Left cardiac atrium (tissue), 4 donors: ENCODE results near the gene DGKB. TPM values are rescaled to one million over a fixed set of nuclear protein-coding genes. Genes with fewer than 3 reads are reported as not detected.

Source experiments
- ATAC-seq, 2 donors: fragments of 200-7000 bp; cut with Tn5 transposase; one replicate each; pipeline ENCODE4 v1.9.1; 2020; ENCODE audit warnings: mild to moderate bottlenecking in 2 of 2, moderate library complexity in 2 of 2
- DNase-seq: peaks from one replicate; pipeline ENCODE4 v3.0.0-alpha.2; 2020
- intact Hi-C, 2 donors: fragments of 100-400 bp; cut with DNase I; formaldehyde crosslinking; loops; one replicate each; pipeline versions ENCODE4 v1.14.1 to v1.15.1; 2022 to 2023
- total RNA-seq, 2 donors: library from RNA; stranded (reverse); fragmentation: NEBNext Ultra II Directional; extraction: Animal tissue kit (Norgen Biotek cat#: 25700); gene quantifications; one replicate each; pipeline ENCODE4 v1.2.1, GENCODE V29; 2021
- donor health status: DM: no; HTN: yes; CAD: no.
- donor health status: DM: no; HTN: yes; CAD: no; lungs with severe emphysema.
- donor health status: DM: yes; HTN: yes; CAD: no.
- donor health status: Dilated cardiomyopathy.

Gene DGKB
- total RNA-seq, 2 donors from 2014 or later = 0.38 to 1.9 TPM

DNA sequence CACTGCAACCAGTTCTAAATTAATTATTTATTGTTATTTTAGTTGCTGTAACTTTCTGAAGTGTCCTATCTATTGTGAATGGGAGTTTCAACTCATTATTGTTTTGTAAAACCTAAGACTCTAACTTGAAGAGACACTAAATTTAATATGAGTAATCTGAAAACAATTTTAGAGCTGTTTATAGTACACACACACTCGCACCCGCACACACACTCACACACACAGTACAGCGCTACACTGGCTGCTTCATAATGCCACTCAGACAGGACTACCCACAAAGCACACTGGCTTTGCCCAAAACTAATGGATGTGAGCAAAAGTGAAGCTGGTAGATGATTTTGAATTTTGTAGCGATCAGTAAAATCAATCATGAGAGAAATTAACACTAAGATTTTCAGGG, 674.2 kb downstream of the DGKB start:
- no peak for DNase-seq
- intact Hi-C loops = no loop called here
- no peak for ATAC-seq

DNA sequence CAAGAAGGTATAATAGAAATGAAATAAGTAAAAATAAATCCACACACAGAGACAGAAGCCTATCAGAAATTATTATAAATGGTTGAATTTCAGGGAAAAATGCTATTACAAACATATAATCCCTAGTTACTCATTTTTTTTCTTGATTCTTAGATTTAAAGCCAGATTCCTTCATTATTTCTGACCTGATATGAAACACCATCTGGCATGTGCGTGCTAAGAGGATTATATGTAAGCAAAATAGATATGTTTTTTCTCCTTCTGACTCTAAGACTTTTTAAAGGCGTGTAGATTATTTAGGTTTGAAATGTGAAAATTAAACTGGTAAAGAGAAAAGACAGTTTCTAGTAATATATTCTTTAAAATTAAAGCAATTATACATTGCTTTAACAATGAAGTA, 676.4 kb downstream of the DGKB start:
- DNase-seq = no peak
- ATAC-seq = no peak
- intact Hi-C loops = no loop called here

DNA sequence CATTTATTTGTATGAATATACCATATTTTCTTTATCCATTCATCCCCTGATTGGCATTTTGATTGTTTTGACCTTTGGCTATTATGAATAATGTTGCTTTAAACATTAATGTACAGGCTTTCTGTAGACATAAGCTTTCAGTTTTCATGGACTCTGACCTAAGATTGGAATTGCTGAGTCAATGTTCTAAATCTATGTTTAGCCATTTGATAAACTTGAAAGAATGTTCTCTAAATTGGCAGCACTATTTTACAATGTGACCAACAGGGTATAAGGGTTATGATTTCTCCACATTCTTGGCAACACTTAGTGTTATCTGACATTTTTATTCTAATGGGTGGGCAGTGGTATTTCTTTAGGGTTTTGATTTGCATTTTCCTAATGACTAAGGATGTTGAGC, 683.4 kb downstream of the DGKB start:
- no peak for DNase-seq
- intact Hi-C loops = no loop called here
- ATAC-seq = peak; percentile 40 to 70

DNA sequence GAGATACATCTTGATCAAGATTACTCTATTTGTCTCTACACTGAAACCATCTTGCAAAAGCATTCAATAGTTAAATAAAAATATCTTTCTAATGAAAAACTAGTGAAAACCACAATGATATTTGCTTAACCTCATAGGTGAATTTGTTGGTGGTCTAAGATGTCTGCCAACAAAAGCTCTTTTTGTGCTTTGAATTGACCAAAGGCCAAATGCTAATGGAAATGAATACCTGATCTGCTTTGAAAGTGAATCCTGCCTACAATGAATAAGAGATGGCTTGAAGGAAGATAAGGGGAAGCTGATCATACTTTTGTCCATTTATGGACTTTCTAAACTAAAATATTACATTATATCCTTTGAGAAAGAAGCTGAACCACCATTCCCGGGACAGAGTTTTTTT, 684.2 kb downstream of the DGKB start:
- DNase-seq (no peak), ATAC-seq (no peak)
- intact Hi-C loops = no loop called here

DNA sequence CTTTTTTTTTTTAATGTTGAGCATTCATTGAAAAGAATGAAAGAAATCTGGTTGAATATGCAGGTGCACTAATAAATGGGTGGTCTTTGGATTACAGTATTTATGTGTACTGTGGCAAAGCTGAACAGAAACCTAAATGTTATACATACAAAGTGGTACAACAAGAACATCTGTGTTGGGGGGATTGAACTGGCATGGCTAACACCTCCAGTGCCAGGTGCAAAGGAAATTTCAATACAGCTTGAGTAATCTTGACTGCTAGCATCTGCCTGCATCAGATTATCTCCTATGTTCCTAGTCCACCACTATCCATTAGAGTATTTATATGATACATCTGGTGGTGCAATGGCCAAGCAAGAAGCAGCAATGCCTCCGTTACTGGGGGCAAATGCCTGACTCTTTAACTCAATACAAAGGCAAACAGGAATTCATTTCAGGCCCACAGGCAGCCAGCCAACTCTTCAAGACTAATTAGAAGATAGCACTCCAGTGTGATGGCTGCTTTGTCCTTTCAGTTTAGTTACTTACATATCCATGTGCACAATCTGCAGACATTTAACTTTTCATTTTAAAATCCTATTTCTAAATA, 692.6 kb downstream of the DGKB start:
- intact Hi-C loops = no loop called here
- ATAC-seq (no peak), DNase-seq (no peak)

DNA sequence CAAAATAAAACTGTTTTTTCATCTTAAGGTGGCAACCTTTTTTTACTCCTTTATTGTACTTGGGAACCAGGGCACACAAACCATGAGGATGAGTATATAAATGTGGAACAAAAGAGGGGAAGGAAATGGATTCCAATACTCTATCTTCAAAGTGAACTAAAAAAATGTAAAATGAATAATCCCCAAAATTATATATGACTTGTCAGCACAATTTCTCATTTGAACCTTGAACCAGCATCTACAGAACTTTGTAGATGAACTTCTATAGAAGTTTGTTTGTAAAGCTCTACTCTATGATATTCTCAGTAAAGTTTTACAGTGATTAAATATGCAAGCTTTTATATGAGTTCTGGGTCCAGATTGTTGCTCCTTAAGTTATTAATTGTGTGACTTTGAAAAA, 694.8 kb downstream of the DGKB start:
- intact Hi-C loops = no loop called here
- ATAC-seq (no peak), DNase-seq (no peak)

DNA sequence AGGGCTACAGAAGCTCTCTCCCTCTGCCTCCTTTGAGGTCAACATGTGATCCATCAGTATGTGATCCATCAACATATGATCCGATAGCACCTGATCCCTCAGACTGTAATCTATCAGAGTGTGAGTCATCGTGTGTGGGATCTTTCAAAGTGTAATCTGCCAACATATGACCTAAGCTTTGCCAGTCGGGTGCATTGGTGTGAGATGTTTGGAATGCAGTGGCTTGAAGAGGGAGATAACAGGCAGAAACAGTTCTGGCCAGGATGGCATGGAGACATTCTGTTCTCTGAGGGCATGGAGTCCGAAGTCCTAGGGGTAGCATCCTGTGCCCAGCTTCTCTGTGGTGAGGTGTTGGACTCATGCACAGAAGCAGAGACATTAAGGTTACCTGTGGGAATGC, 695.4 kb downstream of the DGKB start:
- DNase-seq (peak; percentile 21), ATAC-seq (peak; percentile 92 to 98)
- intact Hi-C loops = no loop called here

DNA sequence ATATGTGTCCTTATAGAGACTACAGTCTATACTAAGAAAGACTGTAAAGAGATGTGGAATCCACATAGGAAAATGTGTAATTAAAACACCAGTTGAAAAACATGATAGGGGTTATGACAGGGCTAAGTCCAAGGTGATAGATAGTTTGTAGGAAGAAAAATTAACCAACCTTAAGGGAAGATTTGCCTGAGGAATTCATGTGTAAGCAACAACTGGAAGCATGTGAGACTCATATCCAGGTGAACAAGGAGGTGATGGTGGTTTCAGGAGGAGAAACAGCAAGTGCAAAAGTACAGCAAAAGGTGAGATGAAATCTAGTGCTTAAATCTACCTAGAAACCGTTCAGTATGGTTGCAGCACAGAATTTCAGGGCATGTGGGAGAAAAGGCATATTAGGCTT, 696.4 kb downstream of the DGKB start:
- no peak for DNase-seq
- no peak for ATAC-seq
- intact Hi-C loops = no loop called here

DNA sequence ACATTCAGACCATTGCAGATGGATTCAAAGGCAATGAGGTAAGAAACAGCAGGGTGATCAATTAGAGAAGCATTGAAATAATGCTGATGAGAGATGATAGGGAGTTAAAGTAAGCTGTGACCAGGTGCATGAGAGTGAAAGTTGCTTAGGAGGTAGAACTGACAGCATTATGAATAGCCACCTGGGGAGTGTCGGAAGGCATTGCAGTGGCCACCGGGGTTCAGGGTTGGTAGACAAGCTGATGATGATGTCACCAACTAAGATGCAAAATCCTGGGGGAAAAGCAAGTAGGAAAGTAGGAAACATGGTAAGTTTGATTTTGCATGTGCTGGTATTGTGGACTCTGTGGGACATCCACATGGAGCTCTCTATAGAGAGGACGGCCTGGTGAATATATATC, 701.2 kb downstream of the DGKB start:
- ATAC-seq (no peak), DNase-seq (no peak)
- intact Hi-C loops = no loop called here

DNA sequence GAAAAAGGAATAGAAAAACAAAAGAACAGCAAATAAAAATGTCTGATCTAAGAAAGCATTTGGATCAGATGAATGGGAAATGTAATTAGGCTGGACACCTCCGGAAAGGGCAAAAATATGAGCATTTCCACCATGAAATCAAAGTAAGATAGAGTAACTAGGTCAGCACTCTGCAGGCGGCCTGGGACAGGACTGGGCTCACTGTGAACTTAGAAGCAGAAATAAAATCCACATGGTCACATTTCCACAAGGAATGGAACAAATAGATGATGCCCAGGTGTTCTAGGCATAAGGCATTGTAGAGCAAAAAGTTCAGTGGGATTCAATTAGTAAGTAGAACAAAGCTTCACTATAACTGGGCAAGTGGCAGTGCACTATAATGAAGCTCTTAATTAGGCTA, 703.2 kb downstream of the DGKB start:
- DNase-seq (no peak), ATAC-seq (no peak)
- intact Hi-C loops = no loop called here

DNA sequence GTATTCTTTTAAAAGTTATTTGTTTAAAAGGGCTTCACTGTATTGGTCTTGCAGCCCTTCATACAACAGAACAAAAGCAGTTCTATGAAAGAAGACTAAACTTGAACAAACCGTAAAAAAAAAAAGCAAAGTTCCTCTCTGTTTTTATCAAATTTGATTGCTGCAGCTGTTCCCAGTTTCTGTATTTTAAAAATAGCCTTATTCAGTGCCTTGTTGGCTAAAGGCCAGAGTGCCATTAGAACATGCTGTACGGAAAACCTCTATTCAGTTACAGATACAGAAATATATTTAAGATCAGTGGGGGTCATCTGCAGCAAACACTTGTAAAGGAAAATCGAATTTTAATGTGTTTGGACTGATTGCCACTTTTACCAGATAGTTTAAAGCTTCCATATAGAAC, 705.3 kb downstream of the DGKB start:
- DNase-seq (no peak), ATAC-seq (peak; percentile 56 to 72)
- intact Hi-C loops = no loop called here

DNA sequence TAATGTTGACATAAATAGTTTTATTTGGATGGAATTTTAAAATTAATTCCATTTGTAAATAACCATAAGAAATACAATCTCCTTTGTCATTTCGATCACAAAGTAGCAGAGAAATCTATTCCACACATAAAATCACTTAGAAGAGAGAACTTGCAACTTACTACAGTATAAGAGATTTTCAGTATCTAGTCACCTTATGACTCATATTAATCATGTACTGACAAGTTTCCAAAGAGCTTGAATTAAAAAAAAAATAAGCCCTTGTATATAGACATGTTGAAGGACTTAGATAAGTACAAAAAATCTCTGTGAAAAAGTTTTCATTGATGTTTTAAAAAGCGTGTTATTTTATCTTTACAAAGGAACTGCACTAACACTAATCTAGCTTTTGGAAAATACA, 706.0 kb downstream of the DGKB start:
- intact Hi-C loops = no loop called here
- ATAC-seq (peak in 1 of 2 donors; percentile 63), DNase-seq (no peak)

DNA sequence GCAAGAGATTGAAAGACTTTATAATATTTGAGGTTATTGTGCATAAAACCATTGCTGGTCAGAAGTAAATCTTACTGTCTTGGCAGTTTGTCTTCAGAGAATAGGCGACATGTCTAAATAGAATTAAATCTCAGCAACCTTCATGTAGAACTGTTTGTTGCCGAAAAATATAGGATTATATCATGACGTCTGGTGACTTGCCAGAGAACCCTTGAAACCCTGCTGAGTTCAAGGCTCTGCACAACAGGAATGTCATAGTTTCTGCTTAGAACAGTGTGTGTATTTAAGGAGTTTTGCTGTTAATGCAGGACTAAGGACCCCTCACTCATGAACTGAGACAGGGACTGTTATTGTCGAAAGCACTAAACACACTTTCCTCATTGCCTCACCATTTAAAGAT, 706.7 kb downstream of the DGKB start:
- intact Hi-C loops = no loop called here
- no peak for DNase-seq
- ATAC-seq = no peak

DNA sequence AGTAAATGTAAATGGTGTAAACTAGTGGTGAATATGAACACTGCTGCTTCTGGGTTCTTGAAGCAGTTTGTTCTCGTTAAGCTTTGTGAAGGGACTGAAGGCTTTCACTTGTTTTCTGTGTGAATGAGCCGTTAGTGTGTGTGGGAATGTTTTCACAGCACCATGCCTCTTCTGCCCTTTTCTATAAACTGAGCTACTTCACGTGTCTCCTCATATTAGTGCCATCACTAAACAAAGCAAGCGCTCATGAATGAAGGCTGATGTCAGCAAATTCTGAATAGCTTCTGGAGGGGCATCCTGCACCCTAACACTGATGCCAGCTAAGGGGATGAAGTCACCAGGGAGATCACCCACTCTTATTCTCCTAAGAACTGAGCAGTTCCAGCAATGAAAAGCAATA, 707.5 kb downstream of the DGKB start:
- intact Hi-C loops = no loop called here
- DNase-seq (no peak), ATAC-seq (no peak)

DNA sequence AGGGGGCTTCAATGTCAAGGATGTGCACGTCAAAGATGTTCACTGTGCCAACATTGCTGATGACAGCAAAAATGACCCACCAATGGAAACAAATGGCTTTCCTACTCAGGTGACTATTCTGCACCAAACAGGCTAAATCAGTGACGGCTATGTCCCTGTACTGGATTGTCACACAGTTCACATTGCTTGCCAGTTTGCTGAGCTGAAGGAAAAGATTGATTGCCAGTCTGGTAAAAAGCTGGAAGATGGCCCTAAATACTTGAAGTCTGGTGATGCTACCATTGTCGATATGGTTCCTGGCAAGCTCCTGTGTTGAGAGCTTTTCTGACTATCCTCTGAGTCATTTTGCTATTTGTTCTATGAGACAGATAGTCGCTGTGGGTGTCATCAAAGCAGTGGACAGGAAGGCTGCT, 710.9 kb downstream of the DGKB start:
- intact Hi-C loops = no loop called here
- DNase-seq (no peak), ATAC-seq (peak; percentile 41 to 82)

DNA sequence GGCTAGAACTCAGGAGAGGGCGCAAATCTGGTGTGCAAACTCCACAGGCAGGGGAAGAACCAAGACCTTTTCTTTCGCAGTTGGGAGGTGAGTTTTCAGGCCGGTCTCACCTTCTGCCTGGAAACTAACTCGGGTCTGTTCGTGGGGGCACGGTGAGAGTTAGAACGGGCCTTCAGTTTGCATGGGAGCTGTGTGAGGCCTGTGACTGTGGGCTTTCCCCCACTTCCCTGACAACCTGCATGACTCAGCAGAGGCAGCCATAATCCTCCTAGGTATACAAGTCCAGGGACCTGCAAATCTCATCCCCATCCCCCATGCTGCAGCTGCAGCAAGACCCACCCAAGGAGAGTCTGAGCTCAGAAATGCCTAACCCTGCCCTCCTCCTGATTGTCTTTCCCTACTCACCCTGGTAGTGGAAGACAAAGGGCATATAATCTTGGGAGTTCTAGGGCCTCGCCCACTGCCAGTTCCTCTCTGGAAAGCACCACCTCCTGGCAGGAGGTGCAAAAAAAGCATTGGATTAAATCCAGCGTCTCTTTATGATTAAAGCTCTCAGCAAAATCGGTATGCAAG, 718.2 kb downstream of the DGKB start:
- no peak for ATAC-seq
- intact Hi-C loops = no loop called here

DNA sequence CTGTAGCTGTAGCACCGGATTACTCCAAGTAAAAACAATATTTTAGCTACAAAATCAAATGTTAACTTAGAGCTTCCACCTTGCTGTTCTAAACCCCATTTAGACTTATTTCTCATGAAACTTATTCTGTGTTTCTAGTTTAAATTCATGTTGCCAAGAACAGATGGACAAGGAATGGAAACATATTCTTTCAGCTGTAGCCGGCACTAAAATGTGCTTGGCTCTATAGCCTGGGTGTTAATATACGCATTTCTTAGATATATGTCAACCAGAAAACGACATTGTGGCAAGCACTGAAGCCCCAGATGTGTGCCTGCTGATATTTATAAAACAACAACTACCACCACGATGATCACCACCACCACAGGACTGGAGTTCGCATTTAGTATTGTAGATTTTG, 722.8 kb downstream of the DGKB start:
- no peak for DNase-seq
- intact Hi-C loops = no loop called here

More for the DNA sequence above, 718.2 kb downstream of the DGKB start:
- no peak for DNase-seq

DNA sequence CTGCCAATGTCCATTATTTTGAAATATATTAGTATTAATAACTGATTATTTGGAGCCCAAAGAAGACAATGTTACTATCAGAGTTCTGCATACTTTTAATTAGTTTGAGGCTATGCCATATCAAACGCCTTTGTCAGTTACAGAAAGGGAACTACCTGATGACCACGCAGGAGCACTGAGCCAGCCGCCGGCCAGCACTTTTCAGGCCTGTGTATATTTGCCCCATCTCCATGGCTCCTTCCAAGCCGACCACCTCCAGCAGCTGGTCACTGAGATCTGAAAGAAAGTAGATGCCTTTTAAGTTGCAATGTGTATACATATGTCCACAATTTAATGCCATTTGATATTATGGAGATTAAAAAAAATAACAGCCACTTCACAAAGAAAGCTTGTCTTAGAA, 724.7 kb downstream of the DGKB start:
- DNase-seq = no peak
- intact Hi-C loops = no loop called here
- ATAC-seq = no peak

More for the DNA sequence above, 722.8 kb downstream of the DGKB start:
- ATAC-seq = no peak

DNA sequence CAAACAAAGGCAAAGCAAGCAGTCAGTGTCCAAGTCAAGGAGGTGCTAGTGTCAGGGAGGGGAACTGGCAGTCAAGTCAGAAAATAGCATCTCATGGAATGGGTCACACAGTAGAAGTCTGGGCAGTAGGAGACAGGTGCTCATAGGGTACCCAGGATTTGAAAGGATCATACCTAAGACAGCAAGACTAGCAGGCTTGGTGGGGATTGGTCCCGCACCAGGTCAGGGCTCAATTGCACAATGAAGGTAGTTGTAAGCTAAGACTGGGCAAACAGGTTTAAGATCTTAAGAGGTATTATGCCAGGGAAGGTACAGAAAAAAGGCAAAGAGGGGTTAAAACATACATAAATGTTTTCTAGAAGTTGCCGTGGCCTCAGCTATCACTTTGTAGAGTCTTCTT, 731.7 kb downstream of the DGKB start:
- ATAC-seq = no peak
- intact Hi-C loops = no loop called here
- DNase-seq = no peak

DNA sequence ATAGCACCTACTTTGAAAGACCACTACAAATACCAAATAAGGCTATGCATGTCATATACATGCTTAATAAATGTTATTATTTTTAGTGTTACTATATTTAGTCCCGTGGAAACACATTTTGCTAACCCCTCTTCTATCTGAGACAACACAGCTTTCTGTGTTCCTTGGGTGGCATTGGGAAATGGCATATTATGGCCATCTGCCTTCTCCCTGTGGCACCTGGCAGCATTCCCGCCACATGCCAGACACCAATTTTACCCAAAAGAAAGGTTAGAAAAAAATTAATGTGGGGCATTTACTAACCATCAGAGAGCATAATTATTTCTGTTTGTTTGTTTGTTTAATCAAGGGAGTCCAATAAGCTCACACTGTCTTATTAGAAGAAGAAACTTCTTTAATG, 744.4 kb downstream of the DGKB start:
- intact Hi-C loops = no loop called here
- ATAC-seq = no peak
- DNase-seq = no peak

DNA sequence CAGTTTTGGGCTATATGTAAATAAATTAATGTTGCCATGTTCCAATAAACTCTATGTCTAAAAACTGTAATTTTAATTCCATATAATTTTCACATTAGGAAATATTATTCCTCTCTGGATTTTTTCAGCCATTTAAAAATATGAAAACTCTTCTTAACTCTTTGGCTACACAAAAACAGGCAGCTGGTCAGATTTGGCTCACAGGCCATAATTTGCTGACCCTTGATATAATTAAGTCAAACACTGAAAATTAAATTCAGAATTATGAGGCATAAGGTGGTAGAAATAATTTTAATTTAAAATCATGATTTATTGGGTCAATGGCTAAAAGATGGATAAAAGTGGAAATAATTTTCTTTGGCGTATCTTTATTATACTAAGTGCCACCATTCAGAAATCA, 746.1 kb downstream of the DGKB start:
- intact Hi-C loops = no loop called here
- ATAC-seq = no peak
- DNase-seq = no peak

DNA sequence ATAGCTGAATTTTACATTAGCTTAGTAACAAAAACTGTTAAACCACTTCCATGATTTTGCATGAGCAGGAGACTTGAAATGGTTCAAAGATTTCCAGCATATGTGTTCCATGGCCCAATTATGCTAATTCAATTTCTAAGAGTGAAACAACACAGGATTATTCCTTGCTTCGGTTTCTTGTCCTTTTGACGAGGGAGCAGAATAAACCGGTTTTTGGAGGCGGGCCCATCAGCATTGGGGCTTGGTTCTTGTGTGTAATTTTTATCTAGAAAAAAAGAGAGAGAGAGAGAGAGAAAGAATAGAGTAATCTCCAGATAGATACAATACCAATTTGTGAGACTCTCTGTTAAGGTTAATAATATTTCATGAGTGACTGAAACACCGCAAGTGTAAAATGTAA, 753.6 kb downstream of the DGKB start:
- intact Hi-C loops = no loop called here
- DNase-seq = no peak
- ATAC-seq = no peak
